Measurements from ENCODE around the gene SFRP5.

The SFRP5 gene

GRCh38 chr10:97759158-97759887, 12.5 kb downstream of the SFRP5 start:
- peak; percentile 84 for DNase-seq
- H3K27me3 ChIP-seq (ENCODE audit: insufficient read depth, low read depth, severe bottlenecking), result no peaks in the 10 kb centered on the region
- H3K36me3 ChIP-seq, result peaks cover 52% of the 10 kb centered on the region
- H3K9me3 ChIP-seq (ENCODE audit: severe bottlenecking), result no peaks in the 10 kb centered on the region
- no peak overlapping the region for H3K4me3 ChIP-seq (ENCODE audit: low read depth, low read length)
- peak; percentile 98 for TF ChIP-seq CTCF (IDR thresholded peaks at IDR 0.05; ENCODE audit: low read depth, low read length)
- no peak overlapping the region for H3K27ac ChIP-seq

GRCh38 chr10:97757471-97757870, 14.3 kb downstream of the SFRP5 start:
- H3K9me3 ChIP-seq (ENCODE audit: severe bottlenecking), result no peaks in the 10 kb centered on the region
- no peak for DNase-seq
- H3K27me3 ChIP-seq (ENCODE audit: insufficient read depth, low read depth, severe bottlenecking), result no peaks in the 10 kb centered on the region
- no peak for TF ChIP-seq CTCF (IDR thresholded peaks at IDR 0.05; ENCODE audit: low read depth, low read length)
- no peak overlapping the region for H3K4me3 ChIP-seq (ENCODE audit: low read depth, low read length)
- peaks cover 66% of the 10 kb centered on the region for H3K36me3 ChIP-seq
- H3K27ac ChIP-seq, result no peak overlapping the region

GRCh38 chr10:97755718-97756117, 16.1 kb downstream of the SFRP5 start:
- no peak for DNase-seq
- Histone ChIP-seq H3K9me3 (ENCODE audit: severe bottlenecking) (no peaks in the 10 kb centered on the region), H3K4me3 (ENCODE audit: low read depth, low read length) (no peak overlapping the region), H3K27ac (no peak overlapping the region), H3K36me3 (peaks cover 76% of the 10 kb centered on the region), H3K27me3 (ENCODE audit: insufficient read depth, low read depth, severe bottlenecking) (no peaks in the 10 kb centered on the region)
- TF ChIP-seq CTCF (IDR thresholded peaks at IDR 0.05; ENCODE audit: low read depth, low read length), result no peak

GRCh38 chr10:97754726-97755125, 17.1 kb downstream of the SFRP5 start:
- DNase-seq, result no peak
- peaks cover 76% of the 10 kb centered on the region for H3K36me3 ChIP-seq
- no peaks in the 10 kb centered on the region for H3K27me3 ChIP-seq (ENCODE audit: insufficient read depth, low read depth, severe bottlenecking)
- no peak for TF ChIP-seq CTCF (IDR thresholded peaks at IDR 0.05; ENCODE audit: low read depth, low read length)
- no peaks in the 10 kb centered on the region for H3K9me3 ChIP-seq (ENCODE audit: severe bottlenecking)
- no peak overlapping the region for H3K27ac ChIP-seq
- H3K4me3 ChIP-seq (ENCODE audit: low read depth, low read length), result no peak overlapping the region

GRCh38 chr10:97752956-97753355, 18.8 kb downstream of the SFRP5 start:
- no peak for TF ChIP-seq CTCF (IDR thresholded peaks at IDR 0.05; ENCODE audit: low read depth, low read length)
- H3K36me3 ChIP-seq, result peaks cover 86% of the 10 kb centered on the region
- H3K27me3 ChIP-seq (ENCODE audit: insufficient read depth, low read depth, severe bottlenecking), result no peaks in the 10 kb centered on the region
- no peak overlapping the region for H3K4me3 ChIP-seq (ENCODE audit: low read depth, low read length)
- no peak for DNase-seq
- no peaks in the 10 kb centered on the region for H3K9me3 ChIP-seq (ENCODE audit: severe bottlenecking)
- H3K27ac ChIP-seq, result no peak overlapping the region

GRCh38 chr10:97748116-97748515, 23.7 kb downstream of the SFRP5 start:
- peaks cover 79% of the 10 kb centered on the region for H3K36me3 ChIP-seq
- TF ChIP-seq CTCF (IDR thresholded peaks at IDR 0.05; ENCODE audit: low read depth, low read length), result no peak
- H3K27ac ChIP-seq, result no peak overlapping the region
- H3K9me3 ChIP-seq (ENCODE audit: severe bottlenecking), result no peaks in the 10 kb centered on the region
- no peak overlapping the region for H3K4me3 ChIP-seq (ENCODE audit: low read depth, low read length)
- no peak for DNase-seq
- no peaks in the 10 kb centered on the region for H3K27me3 ChIP-seq (ENCODE audit: insufficient read depth, low read depth, severe bottlenecking)

Measured in WERI-Rb-1 (cell line).